Left forelimb (tissue), 1 donor: Measurements from ENCODE around the gene CYP11A1.
A peak's percentile ranks its signal among the peaks of the same experiment; 100 is the strongest.

ENCODE experiments used
- DNase-seq: peaks from one replicate; pipeline ENCODE4 v3.0.0-alpha.2; 2018; ENCODE audit warnings: low spot score

The CYP11A1 gene

DNA sequence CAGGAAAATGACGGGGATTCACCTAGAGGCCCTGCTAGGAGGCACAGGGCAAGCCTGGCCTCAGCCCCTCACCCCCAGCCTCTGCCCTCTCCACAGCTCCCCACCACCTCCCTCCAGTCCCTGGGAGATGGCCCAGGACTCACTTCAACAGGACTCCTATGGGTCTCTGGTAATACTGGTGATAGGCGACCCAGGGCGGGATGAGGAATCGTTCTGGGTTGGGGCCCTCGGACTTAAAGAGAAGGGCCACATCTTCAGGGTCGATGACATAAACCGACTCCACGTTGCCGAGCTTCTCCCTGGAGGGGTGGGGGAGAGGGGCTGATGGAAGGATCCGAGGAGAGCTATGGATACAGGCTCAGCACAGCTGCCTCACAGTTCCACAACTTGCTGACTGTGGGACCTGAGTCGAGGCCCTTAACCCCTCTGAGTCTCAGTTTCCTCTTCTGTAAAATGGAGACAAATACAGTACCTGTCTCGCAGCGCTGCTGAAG, 19.6 kb downstream of the CYP11A1 start:
- DNase-seq = peak; percentile 45

- peak; percentile 23 for DNase-seq
These were observed 22.4 kb downstream of the CYP11A1 start for GRCh38 chr15:74345051-74345450.

DNA sequence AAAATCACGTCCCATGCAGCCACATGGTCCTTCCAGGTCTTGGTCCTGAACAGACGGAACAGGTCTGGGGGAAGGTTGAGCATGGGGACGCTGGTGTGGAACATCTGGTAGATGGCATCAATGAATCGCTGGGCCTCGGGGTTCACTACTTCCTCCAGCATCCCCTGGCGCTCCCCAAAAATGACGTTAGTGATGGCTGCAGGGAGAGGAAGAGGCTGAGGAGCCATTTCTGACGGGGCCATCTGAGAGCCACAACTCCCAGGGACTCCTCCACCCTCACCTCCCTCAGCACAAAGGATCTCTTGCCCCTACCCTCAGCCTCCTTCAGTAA, 23.7 kb downstream of the CYP11A1 start:
- peak; percentile 47 for DNase-seq

DNA sequence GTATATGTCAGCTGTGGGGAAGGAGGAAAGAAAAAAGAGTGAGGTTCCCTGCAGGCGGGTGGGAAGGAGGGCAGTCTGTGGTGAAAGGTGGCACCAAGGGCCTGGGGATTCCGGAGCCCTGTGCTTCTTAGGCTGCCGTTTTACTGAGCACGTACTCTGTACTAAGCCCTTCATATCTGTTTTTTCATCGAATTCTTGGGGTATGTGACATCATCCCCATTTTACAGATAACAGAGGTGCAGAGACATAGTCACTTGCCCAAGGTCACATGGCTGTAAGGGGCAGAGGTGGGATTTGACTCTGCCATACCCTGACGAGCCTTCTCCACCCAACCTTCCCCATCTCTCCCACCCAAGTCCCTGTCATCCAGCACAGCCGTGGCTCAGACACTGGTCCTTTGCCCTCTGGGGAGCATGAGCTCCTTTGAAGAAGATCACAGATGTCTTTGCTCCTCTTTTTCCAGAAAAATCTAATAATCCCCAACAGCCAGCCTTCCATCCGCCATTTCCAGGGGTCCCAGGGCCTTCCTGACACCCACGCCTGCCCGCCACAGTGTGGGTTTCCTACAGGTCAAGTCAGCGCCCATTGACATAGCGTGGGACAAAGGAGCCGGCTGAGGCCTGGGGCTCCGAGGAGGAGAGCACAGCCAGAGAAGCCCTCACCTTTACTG, 24.2 kb downstream of the CYP11A1 start:
- DNase-seq = peak; percentile 18

- DNase-seq = peak; percentile 47
These were observed 27.3 kb downstream of the CYP11A1 start for GRCh38 chr15:74340150-74340549.

DNA sequence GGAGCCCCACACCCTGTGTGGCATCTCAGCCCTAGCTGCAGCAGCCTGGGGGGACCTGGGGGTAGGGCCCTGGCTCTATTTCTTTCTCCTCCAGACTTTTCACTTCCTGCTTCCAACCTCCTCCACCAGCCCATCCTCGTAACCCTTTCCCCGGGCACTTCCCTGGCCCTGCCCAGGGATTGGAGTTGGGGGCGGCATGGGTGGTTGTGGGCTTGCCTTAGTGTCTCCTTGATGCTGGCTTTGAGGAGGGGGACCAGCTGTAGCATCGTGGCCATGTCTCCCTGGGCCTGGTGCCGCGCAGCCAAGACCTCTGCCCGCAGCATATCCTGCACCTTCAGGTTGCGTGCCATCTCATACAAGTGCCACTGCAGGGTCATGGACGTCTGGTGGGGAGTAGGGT, 28.1 kb downstream of the CYP11A1 start:
- DNase-seq = peak; percentile 37

DNA sequence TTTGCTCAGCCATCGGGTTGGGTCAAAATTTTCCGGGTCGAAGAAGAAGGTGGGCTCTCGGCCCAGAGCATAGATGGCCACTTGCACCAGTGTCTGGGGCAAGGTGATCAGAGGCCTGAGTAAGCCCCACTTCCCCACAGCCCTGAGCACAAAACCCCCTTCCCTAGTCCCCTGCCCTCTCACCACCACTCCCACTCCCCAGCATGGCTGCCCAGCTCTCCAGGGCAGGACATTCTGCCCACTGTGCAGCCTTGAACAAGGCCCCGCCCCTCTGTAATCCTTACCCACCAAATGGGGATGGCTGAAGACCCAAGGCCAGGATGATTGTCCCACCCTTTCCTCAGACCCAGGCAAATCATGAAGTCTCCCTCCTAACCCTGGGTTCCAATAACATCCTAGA, 28.8 kb downstream of the CYP11A1 start:
- no peak for DNase-seq

DNA sequence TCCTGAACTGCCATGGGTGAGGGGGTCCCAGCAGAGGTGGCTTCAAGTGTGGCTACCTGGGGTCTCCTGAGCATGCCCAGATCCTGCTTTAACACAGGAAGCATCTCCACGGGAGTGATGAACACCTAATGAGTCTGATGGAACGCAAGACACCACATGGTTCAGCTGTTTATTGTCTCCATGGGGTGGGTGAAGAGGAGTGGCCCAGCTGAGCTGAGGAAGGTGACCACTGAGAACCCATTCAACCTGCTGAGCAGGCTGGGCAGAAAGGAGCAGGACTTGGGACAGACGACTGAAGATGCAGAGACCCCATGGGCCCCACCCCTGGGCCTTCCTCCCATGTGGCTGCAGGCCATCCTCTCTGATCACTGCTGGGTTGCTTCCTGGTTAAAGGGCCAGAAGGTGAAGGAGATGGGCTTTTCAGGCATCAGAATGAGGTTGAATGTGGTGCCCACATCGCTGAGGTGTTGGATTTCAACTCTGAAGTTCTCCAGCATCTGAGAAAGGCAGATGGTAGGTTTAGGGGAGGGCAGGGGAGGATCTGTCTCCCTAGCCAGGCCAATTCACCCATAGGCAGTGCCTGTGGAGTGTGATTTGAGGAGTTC, 29.7 kb downstream of the CYP11A1 start:
- peak; percentile 49 for DNase-seq

GRCh38 chr15:74337146-74337545, 30.3 kb downstream of the CYP11A1 start:
- DNase-seq = peak; percentile 41

DNA sequence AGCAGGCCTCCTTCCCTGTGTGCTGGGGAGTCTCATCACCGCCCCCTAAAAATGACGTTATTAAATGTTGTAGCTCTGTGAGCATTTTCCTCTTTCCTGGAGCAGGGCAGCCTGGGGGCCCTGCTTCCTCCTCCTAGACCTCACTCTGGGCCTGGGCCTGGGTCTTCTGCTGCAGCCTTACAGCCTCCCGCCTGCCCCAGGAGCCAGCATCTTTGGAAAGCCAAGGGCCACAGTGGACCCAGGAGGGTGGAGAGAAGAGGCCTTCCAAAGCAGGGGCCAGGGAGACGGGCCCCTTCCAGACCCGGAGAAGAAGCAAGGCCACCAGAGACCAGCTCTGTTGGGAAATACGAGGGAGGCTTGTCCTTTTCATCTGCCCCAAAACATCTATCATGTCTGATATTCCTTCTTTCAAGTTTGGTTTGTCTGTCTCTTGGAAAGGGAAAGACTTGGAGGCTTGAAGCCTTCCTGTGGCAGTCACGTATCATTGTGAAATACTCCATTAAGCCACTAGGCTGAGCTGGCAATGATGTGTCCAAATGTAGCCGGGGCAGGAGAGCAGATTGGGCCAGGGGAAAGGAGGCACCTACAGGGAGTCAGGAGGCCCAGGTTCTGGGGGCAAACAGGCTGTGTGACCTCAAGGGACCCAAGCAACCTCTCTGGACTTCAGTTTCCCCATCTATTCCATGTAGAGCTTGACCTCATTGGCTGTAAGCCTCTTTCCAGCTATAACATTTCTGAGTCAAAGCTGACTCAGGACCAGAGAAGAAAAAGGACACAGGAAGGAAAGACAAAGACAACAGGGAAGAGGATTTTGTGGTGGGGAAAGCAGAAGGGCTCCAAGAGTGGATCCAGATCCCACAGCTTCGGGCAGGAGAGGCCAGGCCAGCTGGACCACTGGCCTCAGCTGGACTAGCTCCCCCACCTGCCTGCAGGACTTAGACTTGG, 31.1 kb downstream of the CYP11A1 start:
- peak; percentile 33 for DNase-seq

DNA sequence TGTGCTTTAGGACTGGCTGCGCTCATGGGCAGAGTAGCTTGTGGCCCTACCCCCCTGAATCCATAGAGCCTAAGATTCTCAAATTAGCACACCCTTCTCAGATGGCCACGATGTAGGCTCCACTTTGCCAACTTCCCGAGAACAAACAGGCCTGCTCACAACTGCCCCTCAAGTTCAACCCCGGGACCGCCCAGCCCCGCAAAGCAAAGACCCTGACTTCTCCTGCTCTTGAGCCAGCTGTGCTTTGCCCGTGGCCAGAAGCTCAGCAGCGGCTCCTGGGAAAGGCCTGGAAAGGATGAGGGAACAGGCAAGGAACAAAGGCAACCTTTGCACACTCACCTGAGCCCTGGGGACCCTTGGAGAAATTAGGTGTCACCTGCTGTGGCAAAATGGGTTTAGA, 32.0 kb downstream of the CYP11A1 start:
- DNase-seq = no peak

GRCh38 chr15:74334127-74334526, 33.3 kb downstream of the CYP11A1 start:
- DNase-seq = no peak

DNA sequence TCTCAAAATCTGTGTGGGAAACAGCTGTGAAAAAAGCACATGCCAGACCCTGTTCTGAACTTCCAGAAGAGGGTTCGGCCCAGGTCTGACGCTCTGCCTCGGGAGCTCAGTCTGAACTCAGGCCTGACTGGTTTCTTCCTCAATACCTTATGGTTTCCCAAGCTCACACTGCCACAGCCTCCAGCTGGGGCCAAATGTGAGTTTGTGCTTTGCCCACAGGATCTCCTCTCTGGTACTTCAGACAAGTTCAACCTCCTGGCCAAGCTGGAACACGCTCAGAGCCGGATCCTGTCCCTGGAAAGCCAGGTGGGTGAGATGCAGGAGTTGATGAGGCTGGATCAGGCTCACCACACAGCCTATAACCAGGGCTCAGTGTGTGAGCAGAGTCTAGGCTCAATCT, 33.8 kb downstream of the CYP11A1 start:
- DNase-seq = no peak

GRCh38 chr15:74333093-74333492, 34.4 kb downstream of the CYP11A1 start:
- DNase-seq = no peak

GRCh38 chr15:74332611-74333010, 34.8 kb downstream of the CYP11A1 start:
- no peak for DNase-seq

DNA sequence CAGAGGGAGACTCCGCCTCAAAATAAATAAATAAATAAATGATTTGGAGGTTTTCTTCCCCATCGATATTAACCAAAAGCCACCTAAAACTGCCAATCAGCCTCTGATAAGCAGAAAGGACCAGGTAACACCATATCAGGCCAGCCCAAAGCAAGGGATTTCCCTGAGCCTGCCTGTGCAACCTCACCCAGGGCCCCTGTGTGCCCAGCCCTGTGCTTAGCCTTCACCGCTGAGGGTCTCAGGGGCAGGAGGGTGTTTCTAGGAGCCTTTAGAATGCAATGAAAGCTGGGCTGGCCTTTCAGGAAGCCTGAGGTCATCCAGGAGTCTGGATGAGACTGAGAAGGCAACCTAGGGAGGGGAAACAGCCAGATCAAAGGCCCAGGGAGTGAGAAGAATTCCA, 35.4 kb downstream of the CYP11A1 start:
- DNase-seq = no peak

DNA sequence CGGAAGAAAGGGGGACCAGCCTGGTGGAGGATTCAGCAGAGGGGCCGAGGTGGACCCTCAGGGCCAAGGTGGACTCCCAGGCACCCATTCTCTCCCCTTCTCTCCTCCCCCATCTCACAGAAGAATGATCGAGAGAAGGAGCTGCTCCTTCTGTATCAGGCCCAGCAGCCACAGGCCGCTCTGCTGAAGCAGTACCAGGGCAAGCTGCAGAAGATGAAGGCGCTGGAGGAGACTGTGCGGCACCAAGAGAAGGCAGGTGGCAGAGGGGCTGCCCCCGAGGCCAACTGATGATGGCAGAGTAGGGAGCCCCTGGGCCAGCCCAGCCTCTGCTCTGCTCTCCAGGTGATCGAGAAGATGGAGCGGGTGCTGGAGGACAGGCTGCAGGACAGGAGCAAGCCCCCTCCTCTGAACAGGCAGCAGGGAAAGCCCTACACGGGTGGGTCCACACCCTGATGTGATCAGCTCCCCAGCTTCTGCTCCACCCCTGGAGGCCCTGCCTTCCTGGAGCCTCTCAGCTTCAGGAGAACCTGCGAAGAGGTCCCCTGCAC, 36.5 kb downstream of the CYP11A1 start:
- DNase-seq = no peak

DNA sequence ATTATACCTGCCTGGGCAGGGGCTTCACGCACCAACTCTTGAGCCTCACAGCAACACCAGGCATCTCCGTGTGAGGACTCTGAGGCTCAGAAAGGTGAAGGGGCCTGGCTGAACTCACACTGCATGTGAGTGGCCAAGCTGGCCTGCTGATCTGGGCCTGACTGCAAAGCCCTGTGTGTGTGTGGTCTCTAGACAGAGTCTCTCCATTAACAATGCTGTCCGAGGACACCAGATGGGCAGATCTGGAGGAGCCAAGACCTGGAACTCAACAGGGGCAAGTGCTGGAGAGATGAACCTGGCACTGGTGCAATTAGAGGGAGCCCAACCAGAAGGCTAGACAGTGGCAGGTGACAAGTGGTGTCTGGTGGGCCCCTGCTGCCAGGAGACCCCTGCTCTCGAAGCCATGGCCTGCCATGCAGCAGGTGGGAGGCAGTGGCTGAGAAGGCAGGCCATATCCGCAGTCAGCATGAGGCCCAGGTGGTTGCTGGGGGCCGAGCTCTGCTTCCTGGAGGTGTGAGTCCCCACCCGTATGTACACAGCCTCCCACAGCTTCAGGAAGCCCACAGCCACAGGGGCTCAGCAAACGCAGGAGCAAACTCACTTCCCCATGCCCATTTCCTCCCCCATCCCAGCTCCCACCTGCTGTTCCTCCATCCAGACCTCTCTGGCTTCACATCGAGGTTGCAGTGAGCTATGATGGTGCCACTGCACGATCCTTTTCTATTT, 39.0 kb downstream of the CYP11A1 start:
- DNase-seq = no peak

- no peak for DNase-seq
These were observed 39.7 kb downstream of the CYP11A1 start for GRCh38 chr15:74327756-74328155.

- DNase-seq = no peak
These were observed 40.7 kb downstream of the CYP11A1 start for GRCh38 chr15:74326746-74327145.

GRCh38 chr15:74324714-74325113, 42.7 kb downstream of the CYP11A1 start:
- DNase-seq = no peak
